ENCODE data around the gene GALNT5.

DNA sequence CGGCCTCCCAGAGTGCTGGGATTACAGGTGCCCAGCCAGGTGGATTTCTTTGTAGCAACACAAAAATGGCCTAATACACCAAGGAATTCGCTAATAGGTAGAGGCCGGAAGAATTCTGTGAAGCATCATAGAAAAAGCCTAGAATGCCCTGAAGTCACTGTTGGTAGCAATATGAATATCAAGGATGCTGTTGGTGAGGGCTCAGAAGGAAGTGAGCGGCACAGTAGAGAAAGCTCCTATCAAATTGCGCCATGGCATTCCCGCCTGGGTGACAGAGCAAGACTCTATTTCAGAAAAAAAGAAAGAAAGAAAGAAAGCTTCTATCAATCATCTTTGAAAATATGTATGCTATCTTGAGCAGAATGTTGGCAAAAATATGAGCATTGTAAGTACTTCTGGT lies 23.8 kb downstream of the GALNT5 start:
- TF ChIP-seq POLR2A (IDR thresholded peaks at IDR 0.05; ENCODE audit: low read depth) = no peak
- TF ChIP-seq, protein P1, sequence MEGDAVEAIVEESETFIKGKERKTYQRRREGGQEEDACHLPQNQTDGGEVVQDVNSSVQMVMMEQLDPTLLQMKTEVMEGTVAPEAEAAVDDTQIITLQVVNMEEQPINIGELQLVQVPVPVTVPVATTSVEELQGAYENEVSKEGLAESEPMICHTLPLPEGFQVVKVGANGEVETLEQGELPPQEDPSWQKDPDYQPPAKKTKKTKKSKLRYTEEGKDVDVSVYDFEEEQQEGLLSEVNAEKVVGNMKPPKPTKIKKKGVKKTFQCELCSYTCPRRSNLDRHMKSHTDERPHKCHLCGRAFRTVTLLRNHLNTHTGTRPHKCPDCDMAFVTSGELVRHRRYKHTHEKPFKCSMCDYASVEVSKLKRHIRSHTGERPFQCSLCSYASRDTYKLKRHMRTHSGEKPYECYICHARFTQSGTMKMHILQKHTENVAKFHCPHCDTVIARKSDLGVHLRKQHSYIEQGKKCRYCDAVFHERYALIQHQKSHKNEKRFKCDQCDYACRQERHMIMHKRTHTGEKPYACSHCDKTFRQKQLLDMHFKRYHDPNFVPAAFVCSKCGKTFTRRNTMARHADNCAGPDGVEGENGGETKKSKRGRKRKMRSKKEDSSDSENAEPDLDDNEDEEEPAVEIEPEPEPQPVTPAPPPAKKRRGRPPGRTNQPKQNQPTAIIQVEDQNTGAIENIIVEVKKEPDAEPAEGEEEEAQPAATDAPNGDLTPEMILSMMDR (IDR thresholded peaks at IDR 0.05) = no peak

All from esophagus muscularis mucosa (tissue), 3 donors.